ENCODE data around the gene SHISA8. TPM values are rescaled to one million over a fixed set of nuclear protein-coding genes. Genes with fewer than 3 reads are reported as not detected.
A peak's percentile ranks its signal among the peaks of the same experiment; 100 is the strongest.

Gene SHISA8
- total RNA-seq, 2 experiments from 2014 or later, result 0.74 TPM; not detected in 1

DNA sequence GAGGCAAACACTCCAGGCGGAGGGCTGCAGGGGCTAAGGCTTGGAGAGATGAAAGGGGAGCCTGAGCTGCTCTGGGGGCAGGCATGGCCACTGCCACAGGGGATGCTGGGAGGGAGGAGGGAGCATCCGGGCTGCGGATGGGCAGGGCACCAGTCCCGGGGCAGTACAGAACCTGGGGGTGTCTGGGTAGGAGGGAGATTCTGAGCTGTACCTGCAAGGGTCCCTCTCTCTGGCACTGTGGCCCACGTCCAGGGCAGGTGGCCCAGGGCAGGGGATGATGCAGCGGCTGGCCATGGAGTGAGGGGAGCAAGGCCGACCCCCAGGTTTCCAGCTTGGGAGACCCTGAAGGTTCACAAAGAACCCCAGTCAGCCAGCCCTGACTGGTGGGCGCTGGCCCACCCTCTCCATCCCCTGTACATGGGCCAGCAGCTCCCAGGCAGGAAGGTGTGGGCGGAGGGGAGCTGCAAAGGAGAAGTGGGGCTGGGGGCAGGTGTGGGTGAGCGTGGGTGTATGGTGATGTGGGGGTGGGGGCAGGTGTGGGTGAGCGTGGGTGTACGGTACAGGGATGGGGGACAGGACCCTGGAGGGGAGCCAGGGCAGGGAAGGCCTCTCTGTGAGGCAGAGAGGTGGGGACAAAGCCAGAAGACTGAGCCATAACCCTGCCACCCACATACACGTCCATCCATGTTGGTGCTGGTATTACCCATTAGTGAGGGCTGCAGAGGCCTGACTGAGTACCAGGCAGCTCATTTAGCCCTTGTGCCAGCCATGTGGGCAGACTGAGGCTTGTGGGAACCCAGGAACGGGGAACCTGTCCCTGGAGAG, 13.9 kb upstream of the SHISA8 start:
- CTCF ChIA-PET (ENCODE audit: unreplicated experiment), result interaction anchor here (0.6 kb wide), 1 partner anchor 142 kb away, joined by 6 read pairs; no protein-coding TSS in a partner anchor
- Histone ChIP-seq H3K36me3 (ENCODE audit: insufficient read depth, low read length) (peaks cover 25% of the 10 kb centered on the region; the same call in 1 of the 2 replicates), H3K27ac (ENCODE audit: low read depth, low read length, poor library complexity, severe bottlenecking) (peak overlapping the region; percentile 76), H3K9me2 (ENCODE audit: insufficient read depth, low read length) (no peaks in the 10 kb centered on the region), H3K9me3 (ENCODE audit: low read length) (no peaks in the 10 kb centered on the region), H3K4me1 (ENCODE audit: insufficient read depth, low read length, poor library complexity, severe bottlenecking) (peaks cover 95% of the 10 kb centered on the region), H3K79me2 (ENCODE audit: insufficient read depth, low read depth, low read length) (peaks cover 2% of the 10 kb centered on the region; the same call in 1 of the 2 replicates), H4K20me1 (ENCODE audit: insufficient read depth, low read length) (no peaks in the 10 kb centered on the region), H2AFZ (ENCODE audit: low read length) (no peak overlapping the region), H3K4me3 (ENCODE audit: low read depth, low read length, poor library complexity, severe bottlenecking) (no peak overlapping the region), H3K4me2 (ENCODE audit: low read length) (peak overlapping the region; percentile 68)
- TF ChIP-seq CTCF (conservative IDR thresholded peaks at IDR 0.05; ENCODE audit: low read length) (no peak), EZH2phosphoT487 (IDR thresholded peaks at IDR 0.05; ENCODE audit: borderline replicate concordance, low read depth, low read length) (no peak)
- DNase-seq (ENCODE audit: low spot score), result no peak
- intact Hi-C loops (cut with micrococcal nuclease; ENCODE audit: unreplicated experiment), result loop anchor here (5.0 kb wide), 1 partner anchor 107 kb away; no protein-coding TSS in a partner anchor
- POLR2A ChIA-PET, result interaction anchor here (0.7 to 3.0 kb wide), 3 partner anchors 7 to 18 kb away, joined by 3 to 9 read pairs (median 6); partner anchors contain the start of gene CENPM
- no TSS peak for BruUV-seq (replicated peaks)

GRCh38 chr22:41927813-41928212, 12.9 kb upstream of the SHISA8 start:
- BruUV-seq (replicated peaks), result no TSS peak
- Histone ChIP-seq H3K4me3 (ENCODE audit: low read depth, low read length, poor library complexity, severe bottlenecking) (no peak overlapping the region), H3K36me3 (ENCODE audit: insufficient read depth, low read length) (peaks cover 26% of the 10 kb centered on the region; the same call in 1 of the 2 replicates), H3K27ac (ENCODE audit: low read depth, low read length, poor library complexity, severe bottlenecking) (peak overlapping the region; percentile 76), H3K9me2 (ENCODE audit: insufficient read depth, low read length) (no peaks in the 10 kb centered on the region), H3K79me2 (ENCODE audit: insufficient read depth, low read depth, low read length) (peaks cover 4% of the 10 kb centered on the region; the same call in 1 of the 2 replicates), H3K4me2 (ENCODE audit: low read length) (peak overlapping the region; percentile 68; the same call in 1 of the 2 replicates), H3K9me3 (ENCODE audit: low read length) (no peaks in the 10 kb centered on the region), H4K20me1 (ENCODE audit: insufficient read depth, low read length) (no peaks in the 10 kb centered on the region), H2AFZ (ENCODE audit: low read length) (no peak overlapping the region), H3K4me1 (ENCODE audit: insufficient read depth, low read length, poor library complexity, severe bottlenecking) (peaks cover 95% of the 10 kb centered on the region)
- peak; percentile 39 for DNase-seq (ENCODE audit: low spot score)
- intact Hi-C loops (cut with micrococcal nuclease; ENCODE audit: unreplicated experiment), result loop anchor here (5.0 kb wide), 1 partner anchor 106 kb away; no protein-coding TSS in a partner anchor
- ChIA-PET CTCF (ENCODE audit: unreplicated experiment) (interaction anchor here (0.6 kb wide), 1 partner anchor 13 kb away, joined by 3 read pairs; no protein-coding TSS in a partner anchor), POLR2A (interaction anchor here (0.7 to 3.0 kb wide), 4 partner anchors 8 to 19 kb away, joined by 3 to 9 read pairs (median 4); partner anchors contain the start of gene CENPM)
- TF ChIP-seq CTCF (conservative IDR thresholded peaks at IDR 0.05; ENCODE audit: low read length) (no peak), EZH2phosphoT487 (IDR thresholded peaks at IDR 0.05; ENCODE audit: borderline replicate concordance, low read depth, low read length) (no peak)
